HEK293 (cell line): Measurements from ENCODE around the gene GADD45G.

Experiments
- CTCF ChIP-seq: fragments of 450-650 bp; formaldehyde crosslinking; IDR thresholded peaks from 2 replicates; pipeline ENCODE4 v1.5.1; 2016; ENCODE audit warnings: missing biosample characterization, missing genetic modification characterization
- MEIS1 ChIP-seq: sonication (generic); formaldehyde crosslinking; IDR thresholded peaks from 2 replicates; pipeline ENCODE4 v1.8.1; 2022; ENCODE audit warnings: missing genetic modification reagents, mild to moderate bottlenecking, borderline replicate concordance
- PATZ1 ChIP-seq: fragments of 450-650 bp; formaldehyde crosslinking; IDR thresholded peaks from 2 replicates; pipeline ENCODE4 v1.5.1; 2016; ENCODE audit warnings: missing biosample characterization, missing genetic modification characterization
- REPIN1 ChIP-seq: fragments of 450-650 bp; formaldehyde crosslinking; IDR thresholded peaks from 2 replicates; pipeline ENCODE4 v1.5.1; 2017; ENCODE audit warnings: missing biosample characterization, missing genetic modification characterization, low read depth
- REST ChIP-seq: fragments of 450-650 bp; formaldehyde crosslinking; IDR thresholded peaks from 2 replicates; pipeline ENCODE4 v1.5.1; 2016; ENCODE audit warnings: missing biosample characterization, missing genetic modification characterization
- SCRT1 ChIP-seq: fragments of 450-650 bp; formaldehyde crosslinking; IDR thresholded peaks from 2 replicates; pipeline ENCODE4 v1.5.1; 2016; ENCODE audit warnings: missing biosample characterization, missing genetic modification characterization, borderline replicate concordance
- ZBTB7A ChIP-seq: fragments of 450-650 bp; formaldehyde crosslinking; IDR thresholded peaks from 2 replicates; pipeline ENCODE4 v1.5.1; 2016; ENCODE audit warnings: low read depth, missing biosample characterization, missing genetic modification characterization
- ZNF121 ChIP-seq: fragments of 450-650 bp; formaldehyde crosslinking; IDR thresholded peaks from 2 replicates; pipeline ENCODE4 v1.5.1; 2016; ENCODE audit warnings: missing biosample characterization, missing genetic modification characterization
- ZNF404 ChIP-seq: fragments of 450-650 bp; formaldehyde crosslinking; IDR thresholded peaks from 2 replicates; pipeline ENCODE4 v1.5.1; 2017; ENCODE audit warnings: missing biosample characterization, missing genetic modification characterization

GRCh38 chr9:89621031-89621430 lies 16.2 kb downstream of the GADD45G start:
- TF ChIP-seq SCRT1 (tag by site-specific recombination) (no peak), CTCF (no peak), ZNF404 (tag by site-specific recombination) (no peak), ZBTB7A (no peak), REST (tag by site-specific recombination) (no peak), ZNF121 (tag by site-specific recombination) (no peak), REPIN1 (tag by site-specific recombination) (no peak), MEIS1 (CRISPR knock-in tag) (no peak), PATZ1 (tag by site-specific recombination) (no peak)
